ENCODE measurements around the gene SORCS2. TPM values are rescaled to one million over a fixed set of nuclear protein-coding genes. Genes with fewer than 3 reads are reported as not detected.

SORCS2 gene
- total and polyA plus RNA-seq, 2 donors (not counting 1 experiment from before 2014, with no cell fraction given): not detected

- H4K20me1 ChIP-seq (ENCODE audit: control insufficient read depth, insufficient read depth, low read length, poor library complexity, severe bottlenecking): no peaks in the 10 kb centered on the region
- no peaks in the 10 kb centered on the region for H3K79me2 ChIP-seq (ENCODE audit: control insufficient read depth, insufficient read depth, low read length)
- no peak overlapping the region for H3K27ac Mint-ChIP-seq
- ATAC-seq (ENCODE audit: low read depth) (no peak), DNase-seq (no peak)
- no peaks in the 10 kb centered on the region for H3K4me1 Mint-ChIP-seq
- no peaks in the 10 kb centered on the region for H3K4me1 ChIP-seq (ENCODE audit: control insufficient read depth in 2 of 2, insufficient read depth in 2 of 2, low read length in 2 of 2)
- intact Hi-C loops (cut with micrococcal nuclease): no loop called here
- peaks cover 10% of the 10 kb centered on the region for H3K27me3 Mint-ChIP-seq
- H3K27me3 ChIP-seq (replicated peaks in 1 of 4; ENCODE audit: control extremely low read depth in 1 of 4, control insufficient read depth in 3 of 4, insufficient read depth in 4 of 4, low read length in 3 of 4): no peaks in the 10 kb centered on the region
- H3K27ac ChIP-seq (ENCODE audit: low read length in 2 of 2): no peak overlapping the region
- TF ChIP-seq CTCF (IDR thresholded peaks at IDR 0.05): no peak
- TF ChIP-seq EZH2 (IDR thresholded peaks at IDR 0.05; ENCODE audit: borderline replicate concordance, insufficient read depth, low read depth, low read length, poor library complexity, severe bottlenecking): no peak
- H3K9me3 ChIP-seq (ENCODE audit: control extremely low read depth in 1 of 3, control insufficient read depth in 2 of 3, insufficient read depth in 1 of 3, low read length in 2 of 3): peaks cover 0 to 13% (median 0%) of the 10 kb centered on the region in 3 donors
- H3K4me3 ChIP-seq (ENCODE audit: control extremely low read depth in 1 of 5, extremely low read depth in 1 of 5, insufficient read depth in 1 of 5, low read depth in 2 of 5, low read length in 4 of 5): no peak overlapping the region
- no peaks in the 10 kb centered on the region for H3K36me3 ChIP-seq (replicated peaks in 1 of 2; ENCODE audit: control extremely low read depth in 1 of 2, control insufficient read depth in 1 of 2, extremely low read depth in 1 of 2, insufficient read depth in 2 of 2, low read length in 1 of 2)
- POLR2A ChIA-PET: no interaction called here
- no peaks in the 10 kb centered on the region for H3K9me3 Mint-ChIP-seq (ENCODE audit: insufficient read depth)
- H3K9ac ChIP-seq (ENCODE audit: low read length): no peak overlapping the region
- H2AFZ ChIP-seq (ENCODE audit: insufficient read depth, low read depth, low read length, poor library complexity, severe bottlenecking): no peak overlapping the region
- no peak overlapping the region for H3K4me3 Mint-ChIP-seq
- CTCF ChIA-PET: no interaction called here
- H3K4me2 ChIP-seq (replicated peaks; ENCODE audit: low read depth, low read length, poor library complexity, severe bottlenecking): no peak overlapping the region
- 82% methylated on average over 28 of the region's 29 CpGs for WGBS (ENCODE audit: insufficient coverage)
Observed at GRCh38 chr4:7393601-7394575, 201.6 kb downstream of the SORCS2 start.
